Hepatocyte (in vitro differentiated cells): ENCODE data around the gene SNRPD2. TPM values are rescaled to one million over a fixed set of nuclear protein-coding genes. Genes with fewer than 3 reads are reported as not detected.

Experiments
- DNase-seq: peaks from one replicate; pipeline ENCODE4 v3.0.0-alpha.2; 2016; ENCODE audit warnings: low spot score
- H2AFZ ChIP-seq: fragments of 200-600 bp; sonication (generic); 2 replicates; pipeline ENCODE4 v1.6.0; 2016; ENCODE audit warnings: antibody characterized with exemption, mild to moderate bottlenecking
- H3K27ac ChIP-seq: fragments of 200-600 bp; sonication (generic); 2 replicates; pipeline ENCODE4 v1.5.1; 2016; ENCODE audit warnings: mild to moderate bottlenecking
- H3K27me3 ChIP-seq: fragments of 200-600 bp; sonication (generic); 2 replicates; pipeline ENCODE4 v1.6.1; 2016
- H3K36me3 ChIP-seq: fragments of 200-600 bp; sonication (generic); replicated peaks from 2 replicates; pipeline ENCODE4 v1.5.1; 2016; ENCODE audit warnings: low read depth; ENCODE audit not compliant: insufficient read depth
- H3K4me1 ChIP-seq: fragments of 200-600 bp; sonication (generic); 2 replicates; pipeline ENCODE4 v1.5.1; 2016; ENCODE audit warnings: mild to moderate bottlenecking, moderate library complexity; ENCODE audit not compliant: insufficient read depth
- H3K4me2 ChIP-seq: fragments of 200-600 bp; sonication (generic); 2 replicates; pipeline ENCODE4 v1.6.0; 2016
- H3K4me3 ChIP-seq: fragments of 200-600 bp; sonication (generic); 2 replicates; pipeline ENCODE4 v1.5.1; 2016; ENCODE audit warnings: mild to moderate bottlenecking
- H3K79me2 ChIP-seq: fragments of 200-600 bp; sonication (generic); 2 replicates; pipeline ENCODE4 v1.6.0; 2017; ENCODE audit warnings: mild to moderate bottlenecking
- H3K9me2 ChIP-seq: fragments of 200-600 bp; sonication (generic); replicated peaks from 2 replicates; pipeline ENCODE4 v1.6.0; 2017; ENCODE audit warnings: mild to moderate bottlenecking; ENCODE audit not compliant: insufficient read depth
- H3K9me3 ChIP-seq: fragments of 200-600 bp; sonication (generic); 2 replicates; pipeline ENCODE4 v1.5.1; 2016; ENCODE audit warnings: low read depth, mild to moderate bottlenecking
- H4K20me1 ChIP-seq: fragments of 200-600 bp; sonication (generic); 2 replicates; pipeline ENCODE4 v1.6.0; 2016; ENCODE audit warnings: mild to moderate bottlenecking; ENCODE audit not compliant: insufficient read depth, poor library complexity, severe bottlenecking
- CTCF ChIP-seq: fragments of 200-600 bp; sonication (generic); IDR thresholded peaks from 2 replicates; pipeline ENCODE4 v1.5.1; 2016; ENCODE audit warnings: antibody characterized with exemption, mild to moderate bottlenecking; ENCODE audit not compliant: poor library complexity
- EZH2 ChIP-seq: fragments of 200-600 bp; sonication (generic); IDR thresholded peaks from 2 replicates; pipeline ENCODE4 v1.6.1; 2016; ENCODE audit warnings: antibody characterized with exemption, mild to moderate bottlenecking, borderline replicate concordance
- EZH2phosphoT487 ChIP-seq: fragments of 200-600 bp; sonication (generic); IDR thresholded peaks from one replicate; pipeline ENCODE4 v1.6.1; 2018; ENCODE audit warnings: antibody characterized with exemption, mild to moderate bottlenecking, low read depth, moderate library complexity; ENCODE audit not compliant: unreplicated experiment, severe bottlenecking
- WGBS: methylation state at CpG from one replicate; pipeline ENCODE4 v1.1.6; 2016; ENCODE audit warnings: low lambda C conversion rate; ENCODE audit errors: missing lambda C conversion rate; 5-methylcytosine and 5-hydroxymethylcytosine counted together
- polyA plus RNA-seq: library from polyadenylated mRNA; unstranded; fragments of >200 nt; fragmentation: Nextera tagmentation; extraction: Ambion mirVana; gene quantifications from 2 replicates; pipeline ENCODE4 v1.2.1, GENCODE V29; 2016
- total RNA-seq: library from RNA; depleted of rRNA; stranded (reverse); fragments of >200 nt; gene quantifications from 2 replicates; pipeline ENCODE4 v1.2.3, GENCODE V29; 2014

SNRPD2 gene
- total and polyA plus RNA-seq, 2 experiments from 2014 or later: 149 to 478 TPM

- peak overlapping the region; percentile 76 for H3K4me2 ChIP-seq
- H3K9me3 ChIP-seq: no peaks in the 10 kb centered on the region
- H3K9me2 ChIP-seq: no peaks in the 10 kb centered on the region
- WGBS: 54% methylated on average over 12 of the region's 12 CpGs
- H3K79me2 ChIP-seq: peaks cover 68% of the 10 kb centered on the region
- TF ChIP-seq EZH2phosphoT487 (no peak), EZH2 (no peak), CTCF (no peak)
- H2AFZ ChIP-seq: no peak overlapping the region
- H3K27me3 ChIP-seq: no peaks in the 10 kb centered on the region
- H3K36me3 ChIP-seq: no peaks in the 10 kb centered on the region
- peak overlapping the region; percentile 95 for H3K27ac ChIP-seq
- peak; percentile 42 for DNase-seq
- H3K4me3 ChIP-seq: peak overlapping the region; percentile 15
- H3K4me1 ChIP-seq: peaks cover 11% of the 10 kb centered on the region
- no peaks in the 10 kb centered on the region for H4K20me1 ChIP-seq
Measured at GRCh38 chr19:45717983-45718650, 26.4 kb upstream of the SNRPD2 start.

GRCh38 chr19:45717131-45717982, 25.6 kb upstream of the SNRPD2 start:
- peak; percentile 100 for DNase-seq
- H3K27ac ChIP-seq: peak overlapping the region; percentile 95
- H3K4me1 ChIP-seq: peaks cover 11% of the 10 kb centered on the region
- peak overlapping the region; percentile 77 for H3K4me2 ChIP-seq
- peaks cover 68% of the 10 kb centered on the region for H3K79me2 ChIP-seq
- H3K27me3 ChIP-seq: no peaks in the 10 kb centered on the region
- TF ChIP-seq CTCF: peak; percentile 24
- TF ChIP-seq EZH2phosphoT487: no peak
- 3% methylated on average over 50 of the region's 51 CpGs for WGBS
- H3K9me3 ChIP-seq: no peaks in the 10 kb centered on the region
- no peaks in the 10 kb centered on the region for H3K36me3 ChIP-seq
- no peaks in the 10 kb centered on the region for H3K9me2 ChIP-seq
- H4K20me1 ChIP-seq: no peaks in the 10 kb centered on the region
- peak overlapping the region; percentile 34 for H3K4me3 ChIP-seq
- H2AFZ ChIP-seq: peak overlapping the region; percentile 14

GRCh38 chr19:45716359-45717130, 24.8 kb upstream of the SNRPD2 start:
- no peaks in the 10 kb centered on the region for H4K20me1 ChIP-seq
- H3K4me3 ChIP-seq: peak overlapping the region; percentile 34
- H3K4me1 ChIP-seq: peaks cover 11% of the 10 kb centered on the region
- no peaks in the 10 kb centered on the region for H3K27me3 ChIP-seq
- 4% methylated on average over 23 of the region's 24 CpGs for WGBS
- H3K9me2 ChIP-seq: no peaks in the 10 kb centered on the region
- peak; percentile 60 for DNase-seq
- H3K9me3 ChIP-seq: no peaks in the 10 kb centered on the region
- no peaks in the 10 kb centered on the region for H3K36me3 ChIP-seq
- H3K79me2 ChIP-seq: peaks cover 64% of the 10 kb centered on the region
- peak overlapping the region; percentile 86 for H3K27ac ChIP-seq
- no peak for TF ChIP-seq EZH2
- TF ChIP-seq EZH2phosphoT487: no peak
- TF ChIP-seq CTCF: no peak
- H3K4me2 ChIP-seq: peak overlapping the region; percentile 77
- H2AFZ ChIP-seq: peak overlapping the region; percentile 14
